ENCODE measurements around the gene ALDH3B1. TPM values are rescaled to one million over a fixed set of nuclear protein-coding genes. Genes with fewer than 3 reads are reported as not detected.

The ALDH3B1 gene
- total and polyA plus RNA-seq, 10 of the 15 experiments (the other 5 are each of a cell fraction or from before 2014, with no cell fraction given) = 0.03 to 0.37 (median 0.17) TPM; not detected in 3

DNA sequence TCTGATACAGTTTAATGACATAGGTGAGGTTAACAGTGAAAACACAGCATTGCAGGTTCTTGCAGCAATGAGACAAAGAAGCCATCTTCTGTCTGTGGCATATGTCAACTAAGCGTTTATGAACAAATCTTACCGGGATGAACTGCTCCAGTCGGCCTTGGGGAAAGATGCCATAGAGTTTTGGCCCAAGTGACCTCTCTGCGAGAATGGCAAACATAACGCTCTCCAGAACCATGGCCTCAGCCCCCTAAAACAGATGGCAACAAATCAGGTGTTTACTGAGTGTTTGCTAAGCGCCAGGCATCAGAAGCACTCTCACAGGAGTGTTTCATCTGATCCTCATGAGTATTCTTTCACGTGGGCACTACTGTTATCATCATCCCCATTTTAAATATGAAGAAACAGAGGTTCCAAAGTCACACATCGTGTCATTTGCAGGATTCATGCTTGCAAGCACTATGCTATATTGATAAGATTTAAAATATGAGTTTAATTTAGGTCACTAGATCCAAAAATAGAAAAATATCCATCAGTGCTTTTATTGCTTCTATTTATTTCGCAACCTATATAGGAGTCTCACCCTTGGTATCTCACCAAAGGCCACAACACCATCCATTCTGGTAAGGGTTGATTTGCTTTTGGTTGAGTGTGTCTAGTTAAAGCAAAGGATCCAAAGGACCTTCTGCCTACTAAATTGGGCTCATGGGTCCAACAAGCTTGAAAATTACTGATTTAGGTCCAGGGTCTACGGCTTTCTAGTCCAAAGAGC lies 64.6 kb downstream of the ALDH3B1 start:
- Histone ChIP-seq H4K20me1 (ENCODE audit: control insufficient read depth, insufficient read depth) (no peaks in the 10 kb centered on the region), H3K4me2 (ENCODE audit: control insufficient read depth, insufficient read depth) (no peak overlapping the region), H3K9ac (ENCODE audit: control insufficient read depth, insufficient read depth, low read length) (no peak overlapping the region), H3K9me3 (replicated peaks; ENCODE audit: control insufficient read depth, insufficient read depth, low read length) (no peaks in the 10 kb centered on the region), H3K36me3 (ENCODE audit: control insufficient read depth in 2 of 2, insufficient read depth in 2 of 2, low read length in 1 of 2) (peaks cover 12 to 24% of the 10 kb centered on the region in 2 experiments; a peak in 3 of 4 replicates), H2AFZ (ENCODE audit: control insufficient read depth, low read depth, low read length) (no peak overlapping the region), H3K79me2 (ENCODE audit: control insufficient read depth, insufficient read depth, low read length) (no peaks in the 10 kb centered on the region), H3K27me3 (replicated peaks in 1 of 2; ENCODE audit: control insufficient read depth in 2 of 2, insufficient read depth in 2 of 2, low read length in 1 of 2) (no peaks in the 10 kb centered on the region), H3K4me3 (no peak overlapping the region), H3K4me1 (ENCODE audit: control insufficient read depth, insufficient read depth, low read length) (peaks cover 3% of the 10 kb centered on the region; the same call in 1 of the 2 replicates), H3K27ac (ENCODE audit: control insufficient read depth, insufficient read depth) (no peak overlapping the region)
- no peak for ATAC-seq
- DNase-seq (ENCODE audit: low read depth, low spot score) = no peak
- no TSS peak for BruUV-seq (replicated peaks)
- intact Hi-C loops (cut with micrococcal nuclease; ENCODE audit: unreplicated experiment) (no loop called here), in situ Hi-C loops (cut with MboI) (no loop called here)
- RAD21 ChIA-PET (ENCODE audit: unreplicated experiment) = interaction anchor here (1.4 kb wide), 1 partner anchor 131 kb away, joined by 3 read pairs; no protein-coding TSS in a partner anchor
- SMC1A ChIA-PET (ENCODE audit: uncharacterized antibody, unreplicated experiment) = no interaction called here
- POLR2A ChIA-PET = no interaction called here
- TF ChIP-seq JUNB (IDR thresholded peaks at IDR 0.05) (no peak), LARP7 (IDR thresholded peaks at IDR 0.05) (no peak), PAX8 (IDR thresholded peaks at IDR 0.05) (no peak), GABPA (IDR thresholded peaks at IDR 0.05; ENCODE audit: low read depth) (no peak)
- TF ChIP-seq, protein P1, sequence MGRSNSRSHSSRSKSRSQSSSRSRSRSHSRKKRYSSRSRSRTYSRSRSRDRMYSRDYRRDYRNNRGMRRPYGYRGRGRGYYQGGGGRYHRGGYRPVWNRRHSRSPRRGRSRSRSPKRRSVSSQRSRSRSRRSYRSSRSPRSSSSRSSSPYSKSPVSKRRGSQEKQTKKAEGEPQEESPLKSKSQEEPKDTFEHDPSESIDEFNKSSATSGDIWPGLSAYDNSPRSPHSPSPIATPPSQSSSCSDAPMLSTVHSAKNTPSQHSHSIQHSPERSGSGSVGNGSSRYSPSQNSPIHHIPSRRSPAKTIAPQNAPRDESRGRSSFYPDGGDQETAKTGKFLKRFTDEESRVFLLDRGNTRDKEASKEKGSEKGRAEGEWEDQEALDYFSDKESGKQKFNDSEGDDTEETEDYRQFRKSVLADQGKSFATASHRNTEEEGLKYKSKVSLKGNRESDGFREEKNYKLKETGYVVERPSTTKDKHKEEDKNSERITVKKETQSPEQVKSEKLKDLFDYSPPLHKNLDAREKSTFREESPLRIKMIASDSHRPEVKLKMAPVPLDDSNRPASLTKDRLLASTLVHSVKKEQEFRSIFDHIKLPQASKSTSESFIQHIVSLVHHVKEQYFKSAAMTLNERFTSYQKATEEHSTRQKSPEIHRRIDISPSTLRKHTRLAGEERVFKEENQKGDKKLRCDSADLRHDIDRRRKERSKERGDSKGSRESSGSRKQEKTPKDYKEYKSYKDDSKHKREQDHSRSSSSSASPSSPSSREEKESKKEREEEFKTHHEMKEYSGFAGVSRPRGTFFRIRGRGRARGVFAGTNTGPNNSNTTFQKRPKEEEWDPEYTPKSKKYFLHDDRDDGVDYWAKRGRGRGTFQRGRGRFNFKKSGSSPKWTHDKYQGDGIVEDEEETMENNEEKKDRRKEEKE (IDR thresholded peaks at IDR 0.05) = no peak
- CTCF ChIA-PET = interaction anchor here (1.2 to 1.5 kb wide), 2 partner anchors 19 to 222 kb away, joined by 3 to 4 read pairs; no protein-coding TSS in a partner anchor
- 77% methylated on average over 10 of the region's 10 CpGs for WGBS (ENCODE audit: insufficient coverage, insufficient replicate concordance, low lambda C conversion rate, missing lambda C conversion rate)
- no peak for FAIRE-seq
